Stomach (tissue), 4 donors: ENCODE results near the gene PKP1.

ENCODE experiments used
- CTCF ChIP-seq, 7 experiments: fragments of 450-650 bp in 4 of 7; fragments of 200-600 bp in 3 of 7; sonication (generic) in 3 of 7; IDR thresholded peaks; one replicate each; pipeline ENCODE4 v1.5.1; 2016 to 2019; ENCODE audit warnings: antibody characterized with exemption in 7 of 7, control low read depth in 2 of 7, mild to moderate bottlenecking in 1 of 7
- EP300 ChIP-seq: sonication (generic); formaldehyde crosslinking; IDR thresholded peaks from one replicate; pipeline ENCODE4 v1.6.1; 2017; ENCODE audit warnings: antibody characterized with exemption
- POLR2A ChIP-seq, 4 donors: fragments of 450-650 bp; IDR thresholded peaks; one replicate each; pipeline ENCODE4 v1.6.1; 2016; ENCODE audit warnings: antibody characterized with exemption in 4 of 4, control low read depth in 2 of 4, mild to moderate bottlenecking in 1 of 4, moderate library complexity in 1 of 4
- POLR2AphosphoS5 ChIP-seq, 3 donors: sonication (generic); formaldehyde crosslinking; IDR thresholded peaks; one replicate each; pipeline ENCODE4 v1.6.1; 2016; ENCODE audit warnings: antibody characterized with exemption in 3 of 3

DNA sequence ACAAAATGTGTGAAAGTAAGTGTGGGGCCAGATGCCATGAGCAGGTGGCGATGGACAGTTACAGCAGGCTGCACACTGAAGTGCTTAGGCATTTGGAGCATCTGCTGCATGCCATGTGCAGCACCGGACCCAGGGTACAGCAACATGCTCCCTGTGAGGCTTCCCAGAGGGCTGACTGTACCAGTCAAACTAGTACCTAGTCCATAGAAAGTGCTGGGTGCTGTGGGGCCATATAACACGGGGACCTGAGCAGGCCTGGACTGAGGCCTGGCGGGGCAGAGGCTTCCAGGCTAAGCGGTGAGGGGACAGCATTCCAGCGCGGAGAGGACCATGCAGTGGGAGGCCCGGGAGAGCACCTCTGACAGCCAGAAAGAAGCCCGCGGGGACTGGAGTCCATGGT is 29.9 kb upstream of the PKP1 start:
- no peak for TF ChIP-seq CTCF (IDR thresholded peaks at IDR 0.05)
- no peak for TF ChIP-seq POLR2AphosphoS5 (IDR thresholded peaks at IDR 0.05)
- TF ChIP-seq POLR2A (IDR thresholded peaks at IDR 0.05), result no peak
- no peak for TF ChIP-seq EP300
